Activated T-cell treated with anti-CD3 and anti-CD28 coated beads, Interleukin-2, amount 50 U/mL, for 4 hours (primary cell): ENCODE measurements around the gene AMDHD2. TPM values are rescaled to one million over a fixed set of nuclear protein-coding genes. Genes with fewer than 3 reads are reported as not detected.
"Not testable (repeated sequence)": the region's sequence is repeated elsewhere in the genome, so short reads cannot be mapped to it uniquely, and the experiment has no call there.

Experiments used
- ATAC-seq, 2 donors: fragments of 200-7000 bp; cut with Tn5 transposase; one replicate each; pipeline ENCODE4 v1.10.0; 2021
- DNase-seq: peaks from one replicate; pipeline ENCODE4 v3.0.0-alpha.2; 2020
- H3K27me3 Mint-ChIP-seq: one replicate; pipeline ENCODE4 v1.8.0; 2021; ENCODE audit warnings: low read depth, mixed read lengths
- H3K36me3 Mint-ChIP-seq: one replicate; pipeline ENCODE4 v1.8.0; 2022; ENCODE audit warnings: mixed read lengths; ENCODE audit not compliant: insufficient read depth
- H3K4me1 Mint-ChIP-seq: one replicate; pipeline ENCODE4 v1.8.0; 2021; ENCODE audit warnings: low read depth, mixed read lengths
- H3K4me3 Mint-ChIP-seq: one replicate; pipeline ENCODE4 v1.8.0; 2021; ENCODE audit warnings: mild to moderate bottlenecking, moderate library complexity, mixed read lengths
- H3K9me3 Mint-ChIP-seq: one replicate; pipeline ENCODE4 v1.8.0; 2021; ENCODE audit warnings: mixed read lengths
- total RNA-seq, 3 donors: library from RNA; stranded (reverse); gene quantifications; one replicate each; pipeline ENCODE4 v1.2.1, GENCODE V29; 2021

AMDHD2 gene
- total RNA-seq, 3 donors from 2014 or later = 32.0 to 35.3 (median 35.0) TPM

DNA sequence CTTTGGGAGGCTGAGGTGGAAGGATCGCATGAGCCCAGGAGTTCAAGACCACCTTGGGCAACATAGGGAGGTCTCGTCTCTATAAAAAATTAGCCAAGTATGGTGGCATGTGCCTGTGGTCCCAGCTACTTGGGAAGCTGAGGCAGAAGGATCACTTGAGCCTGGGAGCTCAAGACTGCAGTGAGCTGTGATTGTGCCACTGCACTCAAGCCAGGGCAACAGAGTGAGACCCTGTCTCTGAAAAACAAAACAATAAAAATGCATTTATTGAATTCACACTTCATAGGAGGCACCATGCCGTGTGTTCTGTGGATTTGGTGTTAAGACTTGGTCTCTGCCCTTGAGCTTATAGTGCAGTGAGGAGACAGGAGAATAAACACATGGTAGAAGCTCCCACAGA, 42.8 kb upstream of the AMDHD2 start:
- H3K4me3 Mint-ChIP-seq = no peak overlapping the region
- peaks cover 8% of the 10 kb centered on the region for H3K27me3 Mint-ChIP-seq
- H3K36me3 Mint-ChIP-seq = no peaks in the 10 kb centered on the region
- H3K9me3 Mint-ChIP-seq = no peaks in the 10 kb centered on the region
- no peak for DNase-seq
- ATAC-seq = no peak
- peaks cover 18% of the 10 kb centered on the region for H3K4me1 Mint-ChIP-seq

DNA sequence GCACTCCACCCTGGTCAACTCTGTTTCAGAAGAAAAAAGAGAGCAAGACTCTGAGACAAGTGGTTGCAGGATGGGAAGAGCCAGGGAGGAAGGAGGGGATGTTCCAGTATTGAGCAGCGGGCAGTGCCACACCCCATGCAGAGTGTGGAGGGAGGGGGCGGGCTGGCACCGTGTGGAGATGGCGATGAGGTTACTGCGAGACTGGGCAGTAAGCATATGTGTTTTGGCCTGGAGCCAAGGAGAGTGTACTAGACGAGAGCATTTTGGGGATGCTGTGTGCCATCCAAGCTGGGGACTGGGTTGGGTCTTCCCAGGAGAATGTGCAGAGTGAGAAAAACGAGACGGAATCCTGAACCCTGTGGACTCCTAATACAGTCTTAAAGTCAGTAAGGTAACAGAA, 41.9 kb upstream of the AMDHD2 start:
- Mint-ChIP-seq H3K9me3 (no peaks in the 10 kb centered on the region), H3K4me1 (peaks cover 14% of the 10 kb centered on the region), H3K36me3 (no peaks in the 10 kb centered on the region), H3K4me3 (no peak overlapping the region), H3K27me3 (peaks cover 1% of the 10 kb centered on the region)
- ATAC-seq (no peak), DNase-seq (no peak)

DNA sequence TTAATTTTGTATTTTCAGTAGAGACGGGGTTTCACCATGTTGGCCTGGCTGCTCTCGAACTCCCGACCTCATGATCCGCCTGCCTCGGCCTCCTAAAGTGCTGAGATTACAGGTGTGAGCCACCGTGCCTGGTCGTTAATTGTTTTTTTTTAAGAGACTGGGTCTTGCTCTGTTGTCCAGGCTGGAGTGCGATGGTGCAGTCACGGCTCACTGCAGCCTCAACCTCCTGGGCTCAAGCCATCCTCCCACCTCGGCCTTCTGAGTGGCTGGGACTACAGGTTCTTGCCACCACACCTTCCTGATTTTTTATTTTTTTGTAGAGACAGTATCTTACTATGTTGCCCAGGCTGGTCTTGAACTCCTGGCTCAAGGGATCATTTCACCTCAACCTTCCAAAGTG, 40.2 kb upstream of the AMDHD2 start:
- not testable (repeated sequence) for H3K27me3 Mint-ChIP-seq, ATAC-seq, DNase-seq, H3K4me3 Mint-ChIP-seq, H3K9me3 Mint-ChIP-seq, H3K36me3 Mint-ChIP-seq
- H3K4me1 Mint-ChIP-seq = peaks cover 13% of the 10 kb centered on the region

DNA sequence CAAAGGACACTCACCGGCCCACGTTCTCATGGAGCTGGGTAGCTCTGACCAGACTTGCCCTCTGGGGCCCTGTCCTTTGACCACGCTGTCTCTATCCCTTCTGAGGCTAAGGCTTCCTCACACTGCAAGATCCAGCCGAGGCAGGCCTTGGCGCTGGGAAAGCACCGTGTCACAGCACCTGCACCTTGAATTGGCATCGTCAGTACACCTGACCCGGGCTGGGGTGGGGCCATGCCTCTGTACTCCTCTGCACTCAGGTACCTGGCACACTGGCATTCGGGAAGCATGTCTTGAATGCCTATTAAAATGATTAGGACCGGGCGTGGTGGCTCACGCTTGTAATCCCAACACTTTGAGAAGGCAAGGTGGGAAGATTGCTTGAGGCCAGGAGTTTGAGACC, 39.2 kb upstream of the AMDHD2 start:
- DNase-seq = no peak
- H3K4me1 Mint-ChIP-seq = peaks cover 13% of the 10 kb centered on the region
- H3K4me3 Mint-ChIP-seq = no peak overlapping the region
- H3K36me3 Mint-ChIP-seq = no peaks in the 10 kb centered on the region
- ATAC-seq = no peak
- no peaks in the 10 kb centered on the region for H3K9me3 Mint-ChIP-seq
- no peaks in the 10 kb centered on the region for H3K27me3 Mint-ChIP-seq

DNA sequence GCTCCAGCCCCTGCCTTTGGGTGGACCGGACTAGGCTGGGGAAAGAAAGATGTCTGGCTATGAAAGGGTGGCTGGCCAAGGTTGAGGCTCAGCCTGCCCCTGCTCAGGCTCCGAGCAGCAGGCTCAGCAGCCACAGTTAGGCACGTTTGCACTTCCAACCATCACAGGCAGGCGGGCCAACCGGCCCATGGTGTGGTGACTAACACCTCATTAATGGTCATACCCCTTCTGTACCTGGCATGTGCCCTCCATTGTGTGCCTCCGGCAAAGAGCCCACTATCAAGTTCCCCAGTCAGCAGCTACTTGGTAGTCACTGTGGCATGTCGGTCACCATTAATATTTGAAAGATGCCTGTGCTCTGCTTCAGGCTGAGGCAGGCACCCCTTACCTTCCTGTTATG, 38.5 kb upstream of the AMDHD2 start:
- ATAC-seq (no peak), DNase-seq (no peak)
- Mint-ChIP-seq H3K36me3 (no peaks in the 10 kb centered on the region), H3K9me3 (no peaks in the 10 kb centered on the region), H3K4me1 (peaks cover 8% of the 10 kb centered on the region), H3K4me3 (no peak overlapping the region), H3K27me3 (no peaks in the 10 kb centered on the region)

DNA sequence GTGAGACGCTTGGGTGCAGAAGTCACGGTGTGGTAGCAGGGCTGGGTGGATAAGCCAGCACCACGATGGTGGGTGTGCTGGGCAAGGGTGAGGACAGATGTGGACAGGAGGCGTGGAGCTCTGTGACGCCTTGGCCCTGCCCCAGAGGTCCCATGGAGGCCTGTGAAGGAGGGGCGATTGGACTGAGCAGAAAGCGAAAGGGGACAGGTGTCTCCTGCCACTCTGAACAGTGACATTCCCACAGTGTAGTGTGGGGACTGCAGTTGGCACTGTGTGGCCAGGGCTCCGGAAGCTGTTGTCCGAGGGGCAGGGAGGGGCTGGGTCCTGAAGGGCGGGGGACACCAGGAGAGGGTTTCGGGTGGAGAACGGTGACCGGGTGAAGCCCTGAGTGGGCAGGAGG, 37.9 kb upstream of the AMDHD2 start:
- Mint-ChIP-seq H3K36me3 (no peaks in the 10 kb centered on the region), H3K4me1 (peaks cover 11% of the 10 kb centered on the region), H3K27me3 (no peaks in the 10 kb centered on the region), H3K4me3 (no peak overlapping the region), H3K9me3 (no peaks in the 10 kb centered on the region)
- no peak for DNase-seq
- no peak for ATAC-seq

DNA sequence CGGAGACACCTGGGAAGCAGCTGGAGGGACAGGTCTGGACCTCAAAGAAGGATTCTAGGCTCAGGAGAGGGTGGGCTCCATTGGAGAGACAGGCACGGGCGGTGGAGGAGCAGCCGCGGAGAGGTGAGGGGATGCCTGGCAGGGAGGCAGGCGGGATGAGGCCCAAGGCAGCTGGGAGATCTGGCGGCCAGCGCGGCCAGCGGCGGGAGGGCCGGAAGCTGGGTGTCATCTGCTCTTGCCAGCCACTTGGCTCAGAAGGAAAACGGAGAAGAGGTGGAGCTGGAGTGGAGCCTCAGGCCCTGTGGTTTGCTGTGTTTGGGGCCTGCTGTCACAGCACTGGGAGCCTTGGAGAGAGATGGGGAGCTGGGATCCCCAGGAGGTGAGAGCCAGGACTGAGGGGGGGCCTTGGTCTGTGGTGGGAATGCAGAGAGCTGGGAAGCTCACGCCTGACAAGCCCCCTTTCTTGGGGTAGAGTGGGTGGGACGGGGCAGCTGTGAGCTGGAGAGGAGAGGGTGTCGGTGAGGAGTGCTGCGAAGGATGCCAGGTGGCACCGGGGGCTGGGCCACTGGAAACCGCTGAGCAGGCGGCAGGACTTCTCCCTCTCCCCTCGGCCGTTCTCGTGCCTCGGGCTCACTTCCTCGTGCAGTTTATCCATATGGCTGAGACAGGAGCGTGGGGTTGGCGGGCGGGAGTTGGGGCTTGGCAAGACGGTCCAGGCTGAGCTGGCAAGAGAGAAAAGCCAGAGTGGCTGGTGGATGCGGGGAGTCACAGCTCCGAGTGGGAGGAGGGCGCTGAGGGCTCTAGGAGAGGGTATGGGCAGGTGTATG, 37.2 kb upstream of the AMDHD2 start:
- H3K27me3 Mint-ChIP-seq = no peaks in the 10 kb centered on the region
- ATAC-seq (no peak), DNase-seq (no peak)
- no peak overlapping the region for H3K4me3 Mint-ChIP-seq
- H3K9me3 Mint-ChIP-seq = no peaks in the 10 kb centered on the region
- no peaks in the 10 kb centered on the region for H3K36me3 Mint-ChIP-seq
- peaks cover 13% of the 10 kb centered on the region for H3K4me1 Mint-ChIP-seq

DNA sequence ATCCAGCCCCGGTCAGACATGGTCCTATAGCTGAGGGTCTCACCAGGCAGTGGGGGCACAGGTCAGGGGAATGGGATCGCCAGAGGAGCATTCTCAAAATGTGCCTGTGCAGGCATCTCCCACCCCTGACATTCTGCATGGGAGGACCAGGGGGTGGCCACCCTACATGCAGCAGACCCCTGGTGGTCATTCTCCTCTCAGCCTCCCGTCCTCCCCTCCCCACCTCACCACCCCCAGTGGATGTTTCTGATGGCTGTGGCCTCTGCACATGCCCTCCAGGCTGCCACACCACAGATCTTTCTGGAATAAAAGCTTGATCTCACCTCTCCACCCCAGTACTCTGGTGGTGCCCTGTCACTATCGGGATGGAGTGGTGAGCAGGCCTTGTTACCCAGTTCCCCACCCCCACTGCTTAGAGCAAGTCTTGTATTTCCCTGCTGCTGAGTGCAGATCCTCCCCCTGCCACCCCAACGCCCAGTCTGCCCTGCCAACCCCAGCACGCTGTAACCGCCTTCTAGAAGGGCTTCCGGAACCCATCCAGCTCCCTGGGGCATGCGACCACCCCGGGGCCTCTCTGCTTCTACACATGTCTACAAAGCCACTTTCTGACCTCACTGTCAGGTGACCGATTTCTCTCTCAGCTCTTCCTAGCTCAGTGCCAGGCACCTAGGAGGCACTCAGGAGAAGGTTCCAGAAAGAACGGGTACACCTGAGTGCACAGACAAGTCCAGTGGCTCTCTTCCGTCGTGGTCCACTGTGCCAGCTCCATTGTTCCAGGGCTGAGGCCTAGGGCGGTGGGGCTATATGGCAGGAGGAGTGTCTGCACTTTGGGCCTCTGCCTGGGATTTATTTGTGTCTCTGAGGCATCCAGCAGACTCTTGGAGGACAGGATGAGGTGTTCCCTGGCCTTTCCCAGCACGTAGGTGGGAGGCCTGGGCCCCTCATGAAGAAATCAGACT, 36.0 kb upstream of the AMDHD2 start:
- H3K4me1 Mint-ChIP-seq = peaks cover 13% of the 10 kb centered on the region
- H3K4me3 Mint-ChIP-seq = no peak overlapping the region
- no peaks in the 10 kb centered on the region for H3K27me3 Mint-ChIP-seq
- ATAC-seq (no peak), DNase-seq (no peak)
- no peaks in the 10 kb centered on the region for H3K9me3 Mint-ChIP-seq
- no peaks in the 10 kb centered on the region for H3K36me3 Mint-ChIP-seq

DNA sequence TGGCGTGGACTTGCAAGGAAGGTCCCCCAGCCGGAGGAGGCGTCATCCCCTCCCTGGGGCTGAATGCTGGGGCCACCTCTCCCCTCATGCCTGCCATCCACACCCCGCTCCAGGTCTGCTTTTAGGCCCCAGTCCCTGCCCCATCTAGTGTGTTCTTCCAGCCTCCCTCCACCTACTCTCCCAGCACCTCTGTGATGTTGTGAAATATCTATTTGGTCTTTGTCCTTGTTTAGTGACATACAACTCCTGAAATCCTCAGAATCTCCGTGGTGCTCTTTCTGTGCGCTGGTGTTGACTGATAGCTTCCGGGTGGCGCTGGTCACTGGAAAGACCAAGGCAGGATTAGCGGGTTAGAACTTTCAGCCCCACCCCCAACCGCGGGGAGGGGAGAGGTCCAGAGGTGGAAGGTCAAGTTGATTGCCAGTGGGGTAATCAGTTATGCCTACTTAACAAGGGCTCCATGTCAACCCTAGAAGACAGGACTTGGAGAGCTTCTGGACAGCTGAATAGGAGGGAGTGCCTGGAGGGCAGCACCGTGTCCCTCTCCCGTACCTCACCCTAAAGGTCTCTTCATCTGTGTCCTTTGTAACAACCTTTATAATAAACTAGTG, 35.2 kb upstream of the AMDHD2 start:
- Mint-ChIP-seq H3K27me3 (no peaks in the 10 kb centered on the region), H3K4me1 (peaks cover 13% of the 10 kb centered on the region), H3K36me3 (no peaks in the 10 kb centered on the region), H3K4me3 (no peak overlapping the region), H3K9me3 (no peaks in the 10 kb centered on the region)
- no peak for ATAC-seq
- DNase-seq = no peak

DNA sequence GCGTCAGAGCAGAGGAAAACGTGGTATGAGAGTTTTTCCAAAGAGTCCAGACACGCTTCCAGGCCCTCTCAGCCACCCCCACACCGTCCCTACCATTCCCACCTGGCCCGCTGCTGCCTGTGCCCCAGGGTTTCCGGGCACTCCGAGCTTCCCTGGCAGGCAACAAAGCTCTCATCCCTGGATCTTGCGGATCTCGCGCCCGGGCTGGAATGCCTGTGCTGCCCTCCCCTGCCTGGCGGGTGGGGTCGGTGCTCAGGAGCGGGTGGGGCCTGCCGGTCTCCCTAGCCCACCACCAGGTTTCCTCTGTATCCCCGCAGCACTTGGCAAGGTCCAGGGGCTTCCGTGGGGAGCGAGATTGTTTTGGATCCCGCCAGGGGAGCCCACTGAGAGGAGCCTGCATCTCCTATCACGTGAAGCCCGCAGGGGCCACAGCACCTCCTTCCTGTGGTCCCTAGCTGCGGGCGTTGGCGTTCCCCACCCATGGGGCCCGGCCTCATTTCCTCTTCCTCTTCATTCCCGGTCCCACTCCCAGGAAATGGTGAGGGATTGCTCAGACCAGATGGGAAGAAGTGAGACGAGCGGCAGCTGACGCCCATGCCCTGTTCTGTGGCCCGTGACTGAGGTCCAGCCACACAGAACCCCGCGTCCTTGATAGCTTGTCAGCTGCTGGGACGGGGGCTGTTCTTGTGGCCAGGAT, 34.2 kb upstream of the AMDHD2 start:
- H3K4me1 Mint-ChIP-seq = peaks cover 13% of the 10 kb centered on the region
- H3K27me3 Mint-ChIP-seq = no peaks in the 10 kb centered on the region
- no peaks in the 10 kb centered on the region for H3K9me3 Mint-ChIP-seq
- no peaks in the 10 kb centered on the region for H3K36me3 Mint-ChIP-seq
- no peak overlapping the region for H3K4me3 Mint-ChIP-seq
- ATAC-seq (no peak), DNase-seq (no peak)

DNA sequence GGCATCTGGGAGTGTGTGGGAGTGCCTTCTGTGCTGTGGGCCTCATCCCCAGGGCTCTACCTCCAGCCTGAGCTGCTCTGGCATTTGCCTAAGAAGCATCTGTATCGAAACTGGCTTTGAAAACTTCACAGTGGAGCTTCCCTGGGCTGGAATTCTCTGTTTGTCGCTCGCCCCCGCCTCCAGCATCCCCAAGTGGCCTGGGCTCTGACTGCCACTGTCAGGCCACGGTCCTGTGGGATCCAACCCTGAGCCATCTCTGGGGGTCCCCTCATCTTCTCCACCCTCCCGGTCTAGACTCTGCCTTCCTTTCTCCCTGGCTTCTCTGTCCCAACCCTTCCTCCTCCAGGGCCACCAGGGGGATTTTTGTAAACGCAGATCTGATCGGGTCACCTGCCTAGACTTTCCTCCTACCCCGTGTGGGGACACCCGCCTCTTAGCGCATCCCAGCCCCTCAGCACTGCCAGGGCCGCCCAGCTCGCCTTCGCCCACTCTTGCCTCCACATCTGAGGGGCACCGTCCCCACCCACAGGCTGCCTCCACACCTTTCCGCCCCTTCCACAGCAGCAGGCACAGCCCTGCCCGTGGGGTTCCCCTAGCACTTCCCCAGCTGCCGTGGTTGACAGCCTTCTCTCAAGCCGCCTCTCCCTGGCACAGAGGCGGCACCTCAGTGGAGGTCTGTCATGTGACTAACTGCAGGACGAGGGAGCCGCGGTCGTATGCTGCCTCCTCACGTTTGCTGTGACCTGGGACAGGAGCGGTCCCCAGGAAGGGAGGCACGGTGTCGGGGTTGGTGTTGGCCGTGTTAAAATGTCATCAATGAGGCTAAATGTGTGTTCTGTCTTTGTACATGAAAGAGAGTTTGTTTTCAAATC, 33.3 kb upstream of the AMDHD2 start:
- Mint-ChIP-seq H3K27me3 (no peaks in the 10 kb centered on the region), H3K36me3 (no peaks in the 10 kb centered on the region), H3K4me1 (peaks cover 13% of the 10 kb centered on the region), H3K9me3 (no peaks in the 10 kb centered on the region), H3K4me3 (peak overlapping the region; percentile 42)
- ATAC-seq (peak; percentile 94 to 98), DNase-seq (peak; percentile 78)

DNA sequence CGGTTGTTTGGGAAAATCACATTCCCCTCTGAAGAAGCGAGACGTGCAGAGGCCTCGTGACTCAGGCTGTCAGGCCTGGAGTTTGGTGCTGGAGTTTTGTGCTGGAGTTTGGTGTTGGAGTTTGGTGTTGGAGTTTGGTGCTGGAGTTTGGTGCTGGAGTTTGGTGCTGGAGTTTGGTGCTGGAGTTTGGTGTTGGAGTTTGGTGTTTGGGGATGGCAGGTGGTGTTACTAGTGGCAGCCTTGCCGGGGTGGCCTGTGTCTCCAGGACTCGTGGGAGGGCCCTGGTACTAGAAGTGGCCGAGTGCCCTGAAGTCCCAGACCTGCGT, 32.7 kb upstream of the AMDHD2 start:
- Mint-ChIP-seq H3K4me1 (peaks cover 12% of the 10 kb centered on the region), H3K36me3 (no peaks in the 10 kb centered on the region), H3K9me3 (no peaks in the 10 kb centered on the region), H3K27me3 (no peaks in the 10 kb centered on the region), H3K4me3 (peak overlapping the region; percentile 39)
- DNase-seq (no peak), ATAC-seq (no peak)

DNA sequence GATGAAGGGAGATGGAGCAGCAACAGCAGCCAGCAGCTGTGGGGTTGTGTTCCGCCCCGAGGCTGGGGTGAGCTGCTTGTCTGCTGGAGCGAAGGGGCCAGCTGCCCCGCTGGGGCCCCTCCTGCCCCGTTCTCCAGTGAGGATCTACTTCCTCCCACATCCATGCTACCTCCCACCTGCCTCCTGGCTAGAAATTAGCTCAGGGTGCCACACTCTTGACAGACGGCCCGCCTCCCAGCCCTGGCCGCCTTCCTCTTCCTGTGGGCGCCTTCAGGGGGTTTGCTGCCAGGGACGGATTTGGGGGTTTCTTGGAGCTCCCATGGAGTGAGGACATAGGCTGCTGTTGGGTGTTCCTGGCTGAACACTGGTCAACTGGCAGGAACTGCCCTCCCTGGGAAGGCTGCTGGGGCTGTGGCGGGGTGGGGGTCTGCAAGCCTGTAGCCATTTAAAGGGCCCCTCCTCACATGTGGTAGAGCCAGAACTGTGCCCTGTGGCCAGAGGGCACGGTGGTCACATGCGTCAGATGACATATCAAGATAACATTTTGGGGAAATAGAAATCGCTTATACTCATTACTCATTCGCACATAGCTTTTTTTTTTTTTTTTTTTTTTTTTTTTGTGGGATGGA, 32.2 kb upstream of the AMDHD2 start:
- Mint-ChIP-seq H3K4me3 (no peak overlapping the region), H3K27me3 (no peaks in the 10 kb centered on the region), H3K36me3 (no peaks in the 10 kb centered on the region), H3K4me1 (peaks cover 12% of the 10 kb centered on the region), H3K9me3 (no peaks in the 10 kb centered on the region)
- DNase-seq = no peak
- ATAC-seq = no peak
